ENCODE data around the gene FRMD4A.

- TF ChIP-seq CTCF (optimal IDR thresholded peaks at IDR 0.05 in 1 of 3, IDR thresholded peaks at IDR 0.05 in 1 of 3, conservative IDR thresholded peaks at IDR 0.05 in 1 of 3; ENCODE audit: extremely low read depth in 1 of 3, insufficient read depth in 2 of 3, low read length in 3 of 3): no peak
- TF ChIP-seq EZH2 (IDR thresholded peaks at IDR 0.05; ENCODE audit: low read length): no peak
Observed at GRCh38 chr10:13794992-13795612, 535.6 kb downstream of the FRMD4A start.
